RPMI7951 (cell line): Measurements from ENCODE around the gene CCDC88C. TPM values are rescaled to one million over a fixed set of nuclear protein-coding genes. Genes with fewer than 3 reads are reported as not detected.
"Not testable (repeated sequence)": the region's sequence is repeated elsewhere in the genome, so short reads cannot be mapped to it uniquely, and the experiment has no call there.

Experiments used
- DNase-seq: peaks from one replicate; pipeline ENCODE4 v3.0.0-alpha.2; 2012; ENCODE audit warnings: low read depth
- total RNA-seq: library from RNA; depleted of rRNA; stranded (reverse); fragments of >200 nt; shearing (Covaris generic); gene quantifications from 2 replicates; pipeline ENCODE4 v1.2.3, GENCODE V29; 2014; rRNA removed

CCDC88C gene
- total RNA-seq, 1 experiment from 2014 or later: 0.12 TPM

DNA sequence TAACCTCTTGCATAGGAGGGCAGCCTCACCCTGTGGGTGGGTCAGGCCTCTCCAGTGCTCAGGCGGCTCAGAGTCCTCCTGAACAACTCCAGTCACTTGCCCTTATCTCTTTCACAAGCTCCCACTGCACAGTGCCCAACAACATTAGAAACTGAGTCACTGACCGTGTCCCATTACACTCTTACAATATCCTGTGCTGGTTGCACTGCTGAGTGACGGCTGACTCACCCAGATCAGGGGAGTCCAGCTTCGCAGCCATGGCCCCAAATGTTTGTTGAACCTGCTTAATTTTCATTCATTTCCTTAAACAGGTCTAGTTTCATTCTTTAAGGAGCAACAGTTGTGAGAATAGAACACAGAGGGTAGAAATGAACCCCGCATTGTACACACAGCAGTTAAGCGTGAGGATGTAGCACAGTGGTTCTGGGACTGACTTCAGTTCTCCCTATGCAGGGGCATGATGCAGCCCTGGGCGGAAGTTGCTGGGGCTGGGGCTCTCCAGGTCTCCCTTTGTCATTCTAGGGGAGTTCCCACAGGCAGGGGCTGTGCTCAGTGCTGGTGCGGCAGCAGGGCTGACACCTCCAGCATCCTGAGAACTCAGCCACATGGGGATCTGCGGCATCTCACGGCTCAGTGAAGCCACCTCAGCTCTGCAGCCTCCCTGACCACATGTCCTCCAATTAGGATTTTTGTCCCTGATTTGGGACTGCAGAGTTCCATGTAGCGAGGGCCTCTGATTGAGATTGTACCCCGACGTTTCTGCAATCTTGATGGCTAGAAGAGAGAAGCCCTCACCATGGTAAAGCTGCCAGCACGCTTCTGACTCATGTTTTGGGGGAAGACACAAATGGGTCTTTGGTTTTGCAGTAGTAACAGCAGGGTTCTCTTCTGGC lies 189.3 kb downstream of the CCDC88C start:
- peak; percentile 72 for DNase-seq

DNA sequence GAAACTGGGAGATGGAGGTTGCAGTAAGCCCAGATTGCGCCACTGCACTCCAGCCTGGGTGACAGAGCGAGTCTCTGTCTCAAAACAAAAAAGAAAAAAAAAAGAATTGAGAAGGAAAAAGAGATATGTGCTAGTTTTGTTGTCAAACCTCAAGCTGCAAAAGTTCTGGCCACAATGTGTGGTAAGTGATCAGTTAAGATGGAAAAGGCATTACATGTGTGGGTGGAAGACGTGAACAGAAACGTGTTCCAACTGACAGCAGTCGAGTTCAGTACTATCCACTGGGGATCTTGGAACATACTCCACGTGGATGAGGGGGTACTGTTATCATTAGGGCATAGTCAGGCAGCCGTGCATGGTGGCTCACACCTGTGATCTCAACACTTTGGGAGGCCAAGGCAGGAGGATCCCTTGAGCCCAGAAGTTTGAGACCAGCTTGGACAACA lies 190.4 kb downstream of the CCDC88C start:
- DNase-seq: no peak

DNA sequence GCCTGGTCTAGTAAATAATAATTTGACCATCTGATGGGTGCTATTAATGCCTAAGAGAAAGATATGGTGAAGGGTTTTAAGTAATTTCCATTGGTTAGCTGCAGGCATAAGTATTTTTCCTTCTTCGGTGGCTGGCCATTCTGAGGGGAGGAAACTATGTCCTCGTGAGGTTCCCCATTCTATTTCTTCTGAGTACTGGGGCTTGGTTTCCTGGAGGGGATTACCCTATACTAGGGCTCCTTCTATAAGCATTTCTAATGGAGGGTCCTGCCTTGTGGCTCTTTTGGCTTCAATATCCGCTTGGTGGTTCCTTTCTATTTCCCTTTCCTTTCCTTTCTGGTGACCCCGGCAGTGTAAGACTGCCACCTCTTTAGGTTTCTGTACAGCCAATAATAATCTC lies 191.3 kb downstream of the CCDC88C start:
- DNase-seq: not testable (repeated sequence)

DNA sequence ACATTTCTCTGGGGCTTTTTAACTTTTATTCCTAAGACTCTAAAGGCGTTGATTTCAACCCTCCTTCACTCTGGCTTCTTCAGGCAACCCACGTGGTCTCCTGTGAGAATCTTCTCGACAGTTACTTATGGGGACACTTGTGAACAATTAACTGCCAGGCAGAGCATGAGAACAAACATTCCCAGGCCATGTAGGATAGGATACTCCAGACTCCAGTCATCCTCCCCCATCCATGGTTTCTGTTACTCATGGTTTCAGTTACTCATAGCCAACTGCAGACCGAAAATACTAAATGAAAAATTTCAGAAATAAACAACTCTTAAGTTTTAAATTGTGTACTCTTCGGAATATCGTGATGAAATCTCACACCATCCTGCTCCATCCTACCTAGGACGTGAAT lies 192.6 kb downstream of the CCDC88C start:
- DNase-seq: peak; percentile 49

DNA sequence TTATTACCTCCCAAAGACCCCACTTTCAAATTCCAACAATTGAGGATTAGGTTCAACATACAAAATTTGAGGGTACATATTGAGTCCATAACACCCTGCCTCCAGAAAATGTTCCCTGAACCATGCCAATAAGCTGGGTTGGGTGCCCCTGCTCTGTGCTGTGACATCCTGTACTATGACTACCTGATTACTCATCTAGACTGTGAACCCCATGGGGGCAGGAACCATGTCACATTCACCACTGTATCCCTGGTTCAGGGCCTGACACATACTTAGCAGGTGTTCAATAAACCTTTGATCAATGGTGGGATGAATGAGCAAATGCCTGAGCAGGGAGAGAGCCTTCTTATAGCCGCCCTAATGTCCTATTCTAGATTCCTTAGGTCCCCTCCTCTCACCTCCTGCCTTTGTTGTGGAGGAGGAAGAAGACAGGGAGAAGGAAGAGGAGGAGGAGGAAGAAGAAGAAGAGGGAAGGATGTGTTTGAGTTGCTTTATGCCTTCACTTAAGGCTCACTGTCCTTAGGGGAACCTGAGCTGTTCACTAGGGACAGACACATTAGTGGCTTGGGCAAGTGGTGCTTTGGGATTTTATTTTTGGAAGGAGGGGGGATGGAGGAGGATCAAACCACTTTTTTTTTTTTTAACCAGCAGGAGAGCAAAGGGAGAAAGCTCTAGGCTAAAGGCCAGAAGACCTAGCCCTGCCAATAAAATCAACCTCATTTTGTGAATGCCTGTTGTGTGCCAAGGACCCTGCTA lies 194.4 kb downstream of the CCDC88C start:
- no peak for DNase-seq

Other genes with a start within 250 kb of the CCDC88C start
- 16.7 and 18.6 TPM in 2 replicates for gene GPR68, start 173.1 kb downstream of the CCDC88C start, total RNA-seq
- gene PPP4R3A, start 92.5 kb upstream of the CCDC88C start, total RNA-seq: 21.3 and 22.8 TPM in 2 replicates